Immature natural killer cell (primary cell): Measurements from ENCODE around the gene ZBTB32. TPM values are rescaled to one million over a fixed set of nuclear protein-coding genes. Genes with fewer than 3 reads are reported as not detected.
A peak's percentile ranks its signal among the peaks of the same experiment; 100 is the strongest.

ENCODE experiments used
- DNase-seq, 3 donors: peaks; one replicate each; pipeline ENCODE4 v3.0.0; 2022; ENCODE audit warnings: mixed read lengths in 1 of 3
- H3K27ac Mint-ChIP-seq, 6 donors: one replicate each; pipeline ENCODE4 v1.8.0; 2020; ENCODE audit warnings: mixed read lengths in 6 of 6, mild to moderate bottlenecking in 5 of 6, inconsistent platforms in 4 of 6, moderate library complexity in 3 of 6
- H3K27me3 Mint-ChIP-seq, 3 donors: one replicate each; pipeline ENCODE4 v1.8.0; 2020 to 2021; ENCODE audit warnings: low read depth in 3 of 3, mild to moderate bottlenecking in 3 of 3, mixed read lengths in 3 of 3, moderate library complexity in 3 of 3, inconsistent platforms in 1 of 3
- H3K36me3 Mint-ChIP-seq, 3 donors: one replicate each; pipeline ENCODE4 v1.8.0; 2020; ENCODE audit warnings: mixed read lengths in 3 of 3, inconsistent platforms in 2 of 3, mild to moderate bottlenecking in 2 of 3
- H3K4me1 Mint-ChIP-seq, 2 donors: one replicate each; pipeline ENCODE4 v1.8.0; 2020; ENCODE audit warnings: inconsistent platforms in 2 of 2, mild to moderate bottlenecking in 2 of 2, mixed read lengths in 2 of 2, moderate library complexity in 1 of 2
- H3K4me3 Mint-ChIP-seq, 5 donors: one replicate each; pipeline ENCODE4 v1.8.0; 2020; ENCODE audit warnings: mild to moderate bottlenecking in 5 of 5, mixed read lengths in 5 of 5, inconsistent platforms in 3 of 5, moderate library complexity in 3 of 5
- H3K9me3 Mint-ChIP-seq, 6 donors: one replicate each; pipeline ENCODE4 v1.8.0; 2020; ENCODE audit warnings: mild to moderate bottlenecking in 6 of 6, mixed read lengths in 6 of 6, inconsistent platforms in 4 of 6, moderate library complexity in 3 of 6
- polyA plus RNA-seq, 3 donors: library from polyadenylated mRNA; unstranded; fragments of 300-500 nt; fragmentation: Illumina TruSeq; gene quantifications; one replicate each; pipeline ENCODE4 v1.2.3, GENCODE V29; 2021

The ZBTB32 gene
- polyA plus RNA-seq, 3 donors from 2014 or later = not detected

- H3K27ac Mint-ChIP-seq = no peak overlapping the region
- DNase-seq = no peak
- peaks cover 9 to 33% (median 9%) of the 10 kb centered on the region in 3 donors for H3K36me3 Mint-ChIP-seq
- no peaks in the 10 kb centered on the region for H3K4me1 Mint-ChIP-seq
- H3K9me3 Mint-ChIP-seq = no peaks in the 10 kb centered on the region
- no peak overlapping the region for H3K4me3 Mint-ChIP-seq
- peaks cover 0 to 3% (median 2%) of the 10 kb centered on the region in 3 donors for H3K27me3 Mint-ChIP-seq
These were observed 25.4 kb downstream of the ZBTB32 start for GRCh38 chr19:35729763-35730162.

- no peaks in the 10 kb centered on the region for H3K9me3 Mint-ChIP-seq
- H3K27ac Mint-ChIP-seq = peak overlapping the region in 1 of 6 donors; percentile 17
- H3K4me1 Mint-ChIP-seq = no peaks in the 10 kb centered on the region
- H3K27me3 Mint-ChIP-seq = peaks cover 0 to 3% (median 3%) of the 10 kb centered on the region in 3 donors
- no peak overlapping the region for H3K4me3 Mint-ChIP-seq
- H3K36me3 Mint-ChIP-seq = peaks cover 9 to 33% (median 9%) of the 10 kb centered on the region in 3 donors
- no peak for DNase-seq
These were observed 26.0 kb downstream of the ZBTB32 start for GRCh38 chr19:35730326-35730725.

GRCh38 chr19:35731353-35731752, 27.0 kb downstream of the ZBTB32 start:
- Mint-ChIP-seq H3K27me3 (peaks cover 0 to 3% (median 3%) of the 10 kb centered on the region in 3 donors), H3K4me1 (no peaks in the 10 kb centered on the region), H3K27ac (no peak overlapping the region), H3K4me3 (no peak overlapping the region), H3K36me3 (peaks cover 9 to 28% (median 9%) of the 10 kb centered on the region in 3 donors), H3K9me3 (no peaks in the 10 kb centered on the region)
- DNase-seq = no peak

DNA sequence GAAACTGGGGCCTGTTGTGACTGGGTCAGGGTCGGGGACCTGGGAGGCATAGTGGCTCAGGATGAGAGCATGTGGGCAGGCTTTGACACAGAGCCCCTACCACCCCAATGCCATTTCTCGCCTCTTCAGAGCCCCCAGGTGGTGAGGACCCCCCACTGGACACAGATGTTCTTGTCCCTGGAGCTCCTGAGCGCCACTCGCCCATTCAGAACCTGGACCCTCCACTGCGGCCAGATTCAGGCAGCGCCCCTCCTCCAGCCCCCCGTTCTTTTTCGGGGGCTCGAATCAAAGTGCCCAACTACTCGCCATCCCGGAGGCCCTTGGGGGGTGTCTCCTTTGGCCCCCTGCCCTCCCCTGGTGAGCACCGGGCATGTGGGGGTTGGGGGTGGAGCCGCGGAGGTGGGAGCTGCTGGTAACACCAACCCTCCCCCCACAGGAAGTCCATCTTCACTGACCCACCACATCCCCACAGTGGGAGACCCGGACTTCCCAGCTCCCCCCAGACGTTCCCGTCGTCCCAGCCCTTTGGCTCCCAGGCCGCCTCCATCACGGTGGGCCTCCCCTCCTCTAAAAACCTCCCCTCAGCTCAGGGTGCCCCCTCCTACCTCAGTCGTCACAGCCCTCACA, 27.5 kb downstream of the ZBTB32 start:
- H3K4me3 Mint-ChIP-seq = no peak overlapping the region
- no peaks in the 10 kb centered on the region for H3K9me3 Mint-ChIP-seq
- H3K4me1 Mint-ChIP-seq = no peaks in the 10 kb centered on the region
- no peak for DNase-seq
- H3K27me3 Mint-ChIP-seq = peaks cover 0 to 3% (median 3%) of the 10 kb centered on the region in 3 donors
- H3K27ac Mint-ChIP-seq = no peak overlapping the region
- peaks cover 9 to 28% (median 9%) of the 10 kb centered on the region in 3 donors for H3K36me3 Mint-ChIP-seq

GRCh38 chr19:35732540-35733179, 28.3 kb downstream of the ZBTB32 start:
- no peaks in the 10 kb centered on the region for H3K9me3 Mint-ChIP-seq
- H3K27ac Mint-ChIP-seq = no peak overlapping the region
- H3K36me3 Mint-ChIP-seq = peaks cover 9 to 26% (median 9%) of the 10 kb centered on the region in 3 donors
- no peak overlapping the region for H3K4me3 Mint-ChIP-seq
- no peaks in the 10 kb centered on the region for H3K4me1 Mint-ChIP-seq
- no peak for DNase-seq
- peaks cover 0 to 3% (median 3%) of the 10 kb centered on the region in 3 donors for H3K27me3 Mint-ChIP-seq

DNA sequence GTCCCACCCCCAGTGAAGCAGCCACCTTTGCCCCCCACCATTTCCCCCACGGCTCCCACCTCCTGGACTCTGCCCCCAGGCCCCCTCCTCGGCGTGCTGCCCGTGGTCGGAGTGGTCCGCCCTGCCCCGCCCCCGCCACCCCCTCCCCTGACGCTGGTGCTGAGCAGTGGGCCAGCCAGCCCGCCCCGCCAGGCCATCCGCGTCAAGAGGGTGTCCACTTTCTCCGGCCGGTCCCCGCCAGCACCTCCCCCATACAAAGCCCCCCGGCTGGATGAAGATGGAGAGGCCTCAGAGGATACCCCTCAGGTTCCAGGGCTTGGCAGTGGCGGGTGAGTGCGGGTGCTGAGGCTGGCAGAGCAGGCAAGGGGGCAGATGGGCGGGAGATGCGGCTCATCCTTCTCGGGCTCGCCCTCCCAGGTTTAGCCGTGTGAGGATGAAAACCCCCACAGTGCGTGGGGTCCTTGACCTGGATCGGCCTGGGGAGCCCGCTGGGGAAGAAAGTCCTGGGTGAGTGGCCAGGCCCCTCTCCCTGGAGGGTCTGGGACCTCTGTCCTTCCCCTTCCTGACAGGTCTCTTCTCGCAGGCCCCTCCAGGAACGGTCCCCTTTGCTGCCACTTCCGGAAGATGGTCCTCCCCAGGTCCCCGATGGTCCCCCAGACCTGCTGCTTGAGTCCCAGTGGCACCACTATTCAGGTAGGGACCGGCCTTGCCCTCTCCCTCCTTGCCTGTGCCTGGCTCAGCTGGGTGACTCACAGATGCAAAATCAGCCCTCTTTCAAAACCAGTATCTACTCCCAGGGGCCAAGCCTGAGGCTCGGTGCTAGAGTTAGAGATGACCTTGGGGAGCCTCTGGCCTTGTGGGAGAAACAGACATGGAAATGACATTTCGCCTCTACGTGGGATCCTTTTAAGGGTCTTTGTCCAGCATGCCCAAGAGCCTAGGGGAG, 29.1 kb downstream of the ZBTB32 start:
- Mint-ChIP-seq H3K4me1 (no peaks in the 10 kb centered on the region), H3K4me3 (no peak overlapping the region), H3K27me3 (peaks cover 0 to 3% (median 3%) of the 10 kb centered on the region in 3 donors), H3K27ac (peak overlapping the region in 3 of 6 donors; percentile 16 to 64 (median 29)), H3K9me3 (no peaks in the 10 kb centered on the region), H3K36me3 (peaks cover 9 to 21% (median 9%) of the 10 kb centered on the region in 3 donors)
- DNase-seq = no peak

GRCh38 chr19:35734273-35734672, 29.9 kb downstream of the ZBTB32 start:
- H3K9me3 Mint-ChIP-seq = no peaks in the 10 kb centered on the region
- no peak for DNase-seq
- H3K4me1 Mint-ChIP-seq = peaks cover 0 to 3% of the 10 kb centered on the region in 2 donors
- H3K36me3 Mint-ChIP-seq = peaks cover 9 to 20% (median 9%) of the 10 kb centered on the region in 3 donors
- H3K27me3 Mint-ChIP-seq = peaks cover 0 to 3% (median 3%) of the 10 kb centered on the region in 3 donors
- H3K4me3 Mint-ChIP-seq = no peak overlapping the region
- H3K27ac Mint-ChIP-seq = peak overlapping the region in 5 of 6 donors; percentile 16 to 76 (median 64)

DNA sequence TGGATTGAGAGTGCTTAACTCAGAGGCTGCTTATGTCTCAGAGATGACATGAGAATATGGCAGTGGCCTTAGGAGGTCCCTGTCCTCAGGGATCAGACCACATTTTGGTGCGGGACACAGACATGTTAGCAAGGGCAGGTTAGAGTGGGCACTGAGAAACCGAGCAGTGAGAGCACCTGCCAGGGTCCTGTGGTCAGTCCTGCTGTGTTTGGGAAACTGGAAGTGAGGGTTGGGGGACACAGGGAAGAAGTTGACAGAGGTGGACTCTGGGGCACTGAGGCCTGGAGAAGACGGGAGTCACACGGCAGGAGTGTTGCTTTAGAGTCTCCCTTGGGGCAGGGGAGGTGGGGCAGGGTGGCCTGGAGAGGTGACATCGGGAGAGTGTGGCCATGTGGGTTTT, 30.5 kb downstream of the ZBTB32 start:
- peaks cover 0 to 5% of the 10 kb centered on the region in 2 donors for H3K4me1 Mint-ChIP-seq
- no peak for DNase-seq
- H3K27ac Mint-ChIP-seq = peak overlapping the region in 3 of 6 donors; percentile 35 to 76 (median 40)
- H3K36me3 Mint-ChIP-seq = peaks cover 5 to 16% (median 9%) of the 10 kb centered on the region in 3 donors
- H3K4me3 Mint-ChIP-seq = no peak overlapping the region
- peaks cover 0 to 3% (median 3%) of the 10 kb centered on the region in 3 donors for H3K27me3 Mint-ChIP-seq
- H3K9me3 Mint-ChIP-seq = no peaks in the 10 kb centered on the region

GRCh38 chr19:35736913-35737886, 32.8 kb downstream of the ZBTB32 start:
- Mint-ChIP-seq H3K4me1 (peaks cover 14 to 17% of the 10 kb centered on the region in 2 donors), H3K36me3 (peaks cover 0 to 11% (median under 1%) of the 10 kb centered on the region in 3 donors), H3K9me3 (no peaks in the 10 kb centered on the region), H3K27ac (no peak overlapping the region), H3K4me3 (no peak overlapping the region), H3K27me3 (peaks cover 3 to 9% (median 7%) of the 10 kb centered on the region in 3 donors)
- DNase-seq = no peak

- DNase-seq = no peak
- Mint-ChIP-seq H3K27me3 (peaks cover 6 to 9% (median 7%) of the 10 kb centered on the region in 3 donors), H3K36me3 (peaks cover 0 to 11% (median 5%) of the 10 kb centered on the region in 3 donors), H3K27ac (peak overlapping the region in 3 of 6 donors; percentile 28 to 48 (median 45)), H3K9me3 (no peaks in the 10 kb centered on the region), H3K4me1 (peaks cover 21 to 25% of the 10 kb centered on the region in 2 donors), H3K4me3 (peak overlapping the region in 3 of 5 donors; percentile 30 to 94 (median 54))
These were observed 33.9 kb downstream of the ZBTB32 start for GRCh38 chr19:35738021-35738886.

DNA sequence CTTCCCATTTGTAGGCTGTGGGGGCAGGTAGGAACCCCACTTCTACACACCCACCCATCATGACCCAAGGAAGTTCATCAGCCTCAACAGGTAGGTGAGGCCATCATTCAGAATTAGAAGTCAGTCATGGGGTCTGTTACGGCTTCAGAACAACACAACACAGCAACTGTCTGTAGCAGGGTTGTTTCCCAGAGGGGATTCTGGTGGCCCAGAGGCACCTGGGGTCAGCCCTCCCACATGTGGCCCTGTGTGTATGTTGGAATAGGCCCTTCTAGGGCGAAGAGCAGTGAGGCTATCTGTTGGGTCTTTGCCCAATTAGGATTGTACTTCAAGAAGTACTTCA, 34.5 kb downstream of the ZBTB32 start:
- Mint-ChIP-seq H3K9me3 (no peaks in the 10 kb centered on the region), H3K4me1 (peaks cover 24 to 28% of the 10 kb centered on the region in 2 donors)

More for the DNA sequence above, 34.5 kb downstream of the ZBTB32 start:
- Mint-ChIP-seq H3K36me3 (peaks cover 0 to 11% (median 5%) of the 10 kb centered on the region in 3 donors), H3K4me3 (peak overlapping the region in 3 of 5 donors; percentile 30 to 94 (median 54)), H3K27ac (peak overlapping the region in 3 of 6 donors; percentile 28 to 48 (median 45)), H3K27me3 (peaks cover 6 to 9% (median 7%) of the 10 kb centered on the region in 3 donors)
- DNase-seq = no peak
